Epithelial cell of esophagus (primary cell): ENCODE results near the gene KIF1B.
"Not testable (repeated sequence)": the region's sequence is repeated elsewhere in the genome, so short reads cannot be mapped to it uniquely, and the experiment has no call there.

ENCODE experiments used
- DNase-seq: peaks from one replicate; pipeline ENCODE4 v3.0.0; 2010; ENCODE audit warnings: low read depth
- H3K4me3 ChIP-seq: 2 replicates; pipeline ENCODE4 v1.5.1; 2011; ENCODE audit warnings: mild to moderate bottlenecking, low read length, control low read depth
- TF ChIP-seq, protein P1 (sequence below): IDR thresholded peaks from 2 replicates; pipeline ENCODE4 v1.5.1; 2011; ENCODE audit warnings: low read depth, mild to moderate bottlenecking, low read length, control low read depth, inconsistent platforms; ENCODE audit not compliant: insufficient read depth; ENCODE audit errors: missing control alignments

KIF1B gene

DNA sequence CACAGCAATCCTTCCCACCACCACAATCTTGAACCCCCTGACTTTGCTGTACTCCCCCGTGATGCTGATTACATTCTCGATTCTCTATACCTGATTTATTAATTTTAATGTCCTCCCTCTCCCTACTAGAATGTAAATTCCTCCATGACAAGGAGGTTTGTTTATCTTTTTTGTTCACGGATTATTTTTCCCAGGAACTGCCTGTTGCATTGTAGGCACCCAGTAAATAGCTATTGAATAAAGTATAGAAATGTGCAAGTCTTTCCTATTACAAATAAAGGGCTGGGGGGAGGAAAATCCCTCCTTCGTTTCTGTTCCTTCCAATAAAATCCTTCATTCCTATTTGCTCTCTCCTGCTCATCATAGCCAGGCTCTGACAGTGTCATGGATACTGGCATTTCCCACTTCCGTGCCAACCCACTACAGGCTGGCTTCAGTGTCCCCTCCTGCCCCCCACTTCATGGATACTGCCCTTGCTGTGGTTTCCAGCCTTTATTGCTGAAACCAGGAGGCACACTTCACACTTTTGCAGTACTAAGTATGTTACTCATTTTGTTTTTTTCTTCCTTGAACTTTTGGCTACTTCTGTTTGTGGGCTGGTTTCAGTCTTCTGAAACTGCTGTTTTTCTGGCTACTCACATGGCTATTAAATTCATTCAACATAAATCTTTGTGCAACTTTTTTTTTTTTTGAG lies 7.5 kb downstream of the KIF1B start:
- DNase-seq: no peak
- no peak overlapping the region for H3K4me3 ChIP-seq

DNA sequence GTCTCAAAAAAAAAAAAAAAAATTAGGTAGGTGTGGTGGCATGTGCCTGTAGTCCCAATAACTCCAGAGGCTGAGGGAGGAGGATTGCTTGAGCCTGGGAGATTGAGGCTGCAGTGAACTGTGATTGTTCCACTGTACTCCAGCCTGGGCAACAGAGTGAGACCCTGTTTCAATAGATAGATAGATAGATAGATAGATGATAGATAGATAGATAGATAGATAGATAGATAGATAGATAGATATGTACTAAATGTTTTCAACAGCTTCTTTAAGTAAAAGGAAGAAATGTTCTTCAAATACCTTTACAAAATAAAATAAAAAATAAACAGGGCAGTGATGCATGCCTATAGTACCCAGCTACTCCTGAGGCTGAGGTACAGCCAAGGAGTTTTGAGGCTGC lies 9.8 kb downstream of the KIF1B start:
- DNase-seq: no peak
- TF ChIP-seq, protein P1, sequence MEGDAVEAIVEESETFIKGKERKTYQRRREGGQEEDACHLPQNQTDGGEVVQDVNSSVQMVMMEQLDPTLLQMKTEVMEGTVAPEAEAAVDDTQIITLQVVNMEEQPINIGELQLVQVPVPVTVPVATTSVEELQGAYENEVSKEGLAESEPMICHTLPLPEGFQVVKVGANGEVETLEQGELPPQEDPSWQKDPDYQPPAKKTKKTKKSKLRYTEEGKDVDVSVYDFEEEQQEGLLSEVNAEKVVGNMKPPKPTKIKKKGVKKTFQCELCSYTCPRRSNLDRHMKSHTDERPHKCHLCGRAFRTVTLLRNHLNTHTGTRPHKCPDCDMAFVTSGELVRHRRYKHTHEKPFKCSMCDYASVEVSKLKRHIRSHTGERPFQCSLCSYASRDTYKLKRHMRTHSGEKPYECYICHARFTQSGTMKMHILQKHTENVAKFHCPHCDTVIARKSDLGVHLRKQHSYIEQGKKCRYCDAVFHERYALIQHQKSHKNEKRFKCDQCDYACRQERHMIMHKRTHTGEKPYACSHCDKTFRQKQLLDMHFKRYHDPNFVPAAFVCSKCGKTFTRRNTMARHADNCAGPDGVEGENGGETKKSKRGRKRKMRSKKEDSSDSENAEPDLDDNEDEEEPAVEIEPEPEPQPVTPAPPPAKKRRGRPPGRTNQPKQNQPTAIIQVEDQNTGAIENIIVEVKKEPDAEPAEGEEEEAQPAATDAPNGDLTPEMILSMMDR: no peak
- no peak overlapping the region for H3K4me3 ChIP-seq

More for the DNA sequence above, 7.5 kb downstream of the KIF1B start:
- TF ChIP-seq, protein P1: no peak

GRCh38 chr1:10220657-10221056 lies 10.3 kb downstream of the KIF1B start:
- DNase-seq, H3K4me3 ChIP-seq: not testable (repeated sequence)

DNA sequence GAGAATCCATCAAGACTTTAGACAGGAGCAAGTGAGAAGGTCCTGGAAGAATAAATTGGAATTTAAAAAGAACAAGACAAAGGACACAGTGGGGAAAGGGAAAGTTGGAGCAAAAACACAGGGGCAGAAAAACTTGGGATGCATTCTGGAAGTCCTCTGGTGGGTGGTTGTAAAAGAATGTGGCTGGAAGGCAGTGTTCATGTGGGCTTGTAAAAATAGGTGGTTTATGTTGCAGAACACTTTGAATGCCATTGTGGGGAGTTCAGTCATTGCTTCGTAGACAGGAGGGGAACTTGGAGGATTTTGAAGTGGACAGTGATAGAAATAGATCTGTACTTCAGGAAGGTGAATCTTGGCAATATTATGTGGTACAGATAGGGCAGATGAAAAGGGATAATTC lies 15.2 kb downstream of the KIF1B start:
- TF ChIP-seq, protein P1: no peak

DNA sequence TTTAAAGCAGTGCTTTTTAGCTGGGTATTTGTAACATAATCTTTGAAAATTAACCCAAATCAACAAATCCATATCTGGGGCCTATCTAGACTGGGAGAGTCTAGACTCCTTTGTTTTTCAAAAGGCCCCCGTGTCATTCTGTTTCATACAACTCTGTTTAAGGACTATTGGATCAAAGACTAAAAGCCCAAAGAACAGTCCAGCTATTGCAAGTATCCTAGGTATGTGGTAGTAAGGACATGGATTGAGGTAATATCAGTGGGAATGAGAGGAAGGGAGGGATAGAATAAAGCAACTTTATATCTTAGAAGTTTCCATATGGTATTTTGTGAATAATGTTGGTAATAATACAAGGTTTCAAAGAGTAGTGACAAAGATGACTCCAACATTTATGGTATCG lies 18.2 kb downstream of the KIF1B start:
- TF ChIP-seq, protein P1: no peak
- H3K4me3 ChIP-seq: no peak overlapping the region
- DNase-seq: no peak

More for the DNA sequence above, 15.2 kb downstream of the KIF1B start:
- no peak for DNase-seq
- no peak overlapping the region for H3K4me3 ChIP-seq

GRCh38 chr1:10229903-10230302 lies 19.5 kb downstream of the KIF1B start:
- TF ChIP-seq, protein P1: no peak
- DNase-seq: no peak
- H3K4me3 ChIP-seq: no peak overlapping the region

GRCh38 chr1:10232163-10232562 lies 21.8 kb downstream of the KIF1B start:
- TF ChIP-seq, protein P1: no peak
- no peak for DNase-seq
- no peak overlapping the region for H3K4me3 ChIP-seq
